NCI-H146 (cell line): ENCODE data around the gene MEP1B.
"Not testable (repeated sequence)": the region's sequence is repeated elsewhere in the genome, so short reads cannot be mapped to it uniquely, and the experiment has no call there.

Experiments
- DNase-seq: peaks from one replicate; lab custom pipeline; 2025; lab: John Stamatoyannopoulos, UW

The MEP1B gene

DNA sequence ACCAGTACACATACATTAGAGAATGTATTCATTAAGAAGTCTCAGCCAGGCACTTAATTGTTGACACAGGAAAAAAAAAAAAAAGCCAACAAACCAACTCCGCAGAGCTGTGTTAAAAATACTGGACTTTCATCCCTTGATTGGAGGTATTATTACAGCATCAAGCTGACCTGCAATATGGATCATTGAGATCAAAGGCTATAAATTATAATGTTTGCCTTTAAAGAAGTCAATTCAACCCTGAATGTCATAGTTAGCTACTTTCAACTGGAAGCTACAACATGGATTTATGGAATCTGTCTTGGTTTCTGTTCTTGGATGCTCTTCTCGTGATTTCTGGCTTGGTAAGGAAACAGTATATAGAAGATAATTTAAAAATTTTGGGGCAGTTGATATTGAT lies at the start of gene MEP1B:
MEP1B (plus strand) TSS at position 250 of the 400 bp plus-strand sequence; CDS start at position 282, 32 bp downstream.
- DNase-seq: no peak

DNA sequence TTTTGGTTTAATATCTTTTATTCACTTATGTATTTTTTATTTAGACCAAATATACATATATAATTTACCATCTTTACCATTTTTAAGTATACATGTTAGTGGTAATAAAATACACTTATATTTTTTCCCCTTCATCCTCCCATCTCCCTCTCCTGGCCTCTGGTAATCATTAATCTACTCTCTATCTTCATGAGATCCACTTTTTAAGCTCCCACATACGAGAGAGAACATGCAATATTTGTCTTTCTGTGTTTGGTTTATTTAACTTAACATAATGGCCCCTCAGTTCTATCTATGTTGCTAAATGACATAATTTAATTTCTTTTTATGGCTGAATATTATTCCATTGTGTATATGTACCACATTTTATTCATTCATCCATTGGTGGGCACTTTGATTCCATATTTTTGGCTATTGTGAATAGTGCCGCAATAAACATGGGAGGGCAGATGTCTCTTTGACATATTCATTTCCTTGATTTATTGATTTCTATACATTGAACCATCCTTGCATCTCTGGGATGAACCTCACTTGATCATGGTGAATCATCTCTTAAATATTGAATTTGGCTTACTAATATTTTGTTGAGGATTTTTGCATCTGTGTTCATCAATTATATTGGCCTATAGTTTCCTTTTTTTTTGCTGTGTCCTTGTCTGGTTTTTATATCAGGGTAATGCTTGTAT lies 41.5 kb upstream of the MEP1B start:
- DNase-seq: no peak

DNA sequence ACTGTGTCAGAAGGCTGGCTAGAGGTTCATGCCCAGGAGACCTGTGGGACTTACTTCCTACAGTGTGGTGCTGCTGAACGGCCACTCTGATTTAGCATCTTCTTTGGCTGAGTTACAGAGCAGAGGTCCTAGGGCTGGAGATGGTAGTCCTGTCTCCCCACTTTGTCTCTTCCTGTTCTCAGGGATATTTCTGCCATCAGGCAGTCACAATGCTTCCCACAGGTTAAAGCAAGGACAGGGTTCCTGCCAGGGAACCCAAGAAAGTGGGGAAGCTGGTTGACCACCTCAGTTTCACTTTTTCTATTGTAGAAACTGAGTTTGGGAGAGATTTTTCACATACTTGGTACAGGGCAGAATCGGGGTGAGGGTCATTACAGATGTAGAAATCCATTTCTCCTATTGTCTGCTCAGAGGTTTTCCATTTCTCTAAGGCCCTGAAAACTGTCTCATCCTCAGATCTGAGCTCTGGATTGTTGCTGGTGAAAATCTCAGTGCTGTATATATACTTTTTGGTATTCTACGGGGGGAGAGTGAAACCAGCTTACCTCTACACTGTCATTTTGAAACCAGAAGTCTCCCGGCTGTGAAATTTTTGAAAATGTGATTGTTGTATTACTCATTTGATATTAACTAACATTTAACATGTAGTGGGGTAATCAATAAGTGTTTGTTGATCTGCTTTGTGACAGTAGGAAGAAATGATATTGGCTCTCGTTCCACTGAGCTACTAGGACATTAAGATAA lies 37.0 kb upstream of the MEP1B start:
- no peak for DNase-seq

DNA sequence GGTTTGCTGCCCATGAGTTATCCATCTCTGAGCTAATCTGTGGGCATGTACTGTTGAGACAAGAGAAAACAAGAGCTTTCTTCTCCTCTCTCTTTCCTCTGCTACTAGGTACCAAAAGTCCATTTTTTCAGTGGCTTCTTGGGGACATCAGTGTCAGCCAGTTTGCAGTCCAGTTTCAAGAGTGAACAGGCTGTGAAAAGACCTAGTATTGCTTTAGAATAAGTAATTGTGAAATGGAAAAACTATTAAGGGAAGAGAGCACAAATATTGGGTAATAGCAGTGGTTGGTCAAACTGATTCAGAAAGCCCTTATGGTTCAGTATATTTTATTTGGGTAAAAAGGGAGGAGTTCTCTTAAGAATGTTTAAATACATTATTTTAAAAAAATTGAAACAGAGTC lies 33.0 kb upstream of the MEP1B start:
- no peak for DNase-seq

- DNase-seq: no peak
These were observed 32.3 kb upstream of the MEP1B start for GRCh38 chr18:32157580-32157979.

- peak; percentile 96 for DNase-seq
These were observed 31.7 kb upstream of the MEP1B start for GRCh38 chr18:32158108-32158624.

- DNase-seq: not testable (repeated sequence)
These were observed 31.2 kb upstream of the MEP1B start for GRCh38 chr18:32158631-32159030.

DNA sequence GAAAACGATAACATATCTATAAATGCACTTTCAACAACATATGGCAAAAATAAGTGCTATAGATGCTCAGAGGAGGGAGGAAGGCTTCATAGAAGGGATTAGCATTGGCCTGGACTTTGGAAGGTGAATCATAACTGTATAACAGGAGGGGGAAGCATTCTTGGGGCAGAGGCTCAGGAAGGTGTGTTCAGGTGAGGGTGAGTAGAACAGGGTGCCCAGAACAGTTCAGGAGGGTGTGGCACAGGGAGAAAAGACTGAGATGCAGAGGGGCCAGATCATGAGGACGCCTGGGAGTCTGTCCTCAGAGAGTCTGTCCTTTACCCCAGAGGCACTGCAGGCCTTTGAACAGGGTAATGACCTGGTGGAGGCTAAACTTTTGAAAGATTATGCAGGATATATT lies 29.3 kb upstream of the MEP1B start:
- DNase-seq: no peak

DNA sequence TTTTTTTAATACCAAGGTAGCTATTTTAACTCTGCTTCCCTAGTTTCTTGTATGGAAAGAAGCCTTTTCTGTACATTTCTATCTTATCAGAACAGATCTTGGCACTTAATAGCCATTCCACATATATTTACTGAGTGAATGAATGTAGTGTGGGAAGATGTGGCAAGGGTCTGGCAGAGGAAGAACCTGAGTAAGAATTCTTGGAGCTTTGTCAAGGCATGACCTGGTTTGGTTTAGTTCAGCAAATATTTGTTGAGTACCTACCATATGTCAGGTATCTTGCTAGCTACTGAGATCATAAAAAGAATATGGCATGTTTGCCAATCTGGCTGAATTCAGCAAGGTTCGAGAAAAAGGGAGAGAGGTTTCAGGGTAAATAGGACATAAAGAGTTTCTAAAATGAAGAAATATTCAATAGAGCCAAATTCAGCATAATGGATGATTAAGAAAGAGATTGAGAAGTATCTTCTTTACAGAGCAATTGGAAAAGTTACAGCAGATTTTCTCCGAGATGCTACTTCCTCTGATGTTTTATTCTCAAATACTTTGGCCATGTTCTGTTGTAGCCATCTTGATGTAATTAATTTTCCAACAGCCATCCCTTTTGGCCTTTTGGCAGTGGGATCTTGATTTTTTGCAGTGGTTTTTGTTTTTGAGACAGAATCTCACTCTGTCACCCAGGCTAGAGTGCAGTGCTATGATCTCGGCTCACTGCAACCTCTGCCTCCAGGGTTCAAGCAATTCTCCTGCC lies 21.7 kb upstream of the MEP1B start:
- no peak for DNase-seq

DNA sequence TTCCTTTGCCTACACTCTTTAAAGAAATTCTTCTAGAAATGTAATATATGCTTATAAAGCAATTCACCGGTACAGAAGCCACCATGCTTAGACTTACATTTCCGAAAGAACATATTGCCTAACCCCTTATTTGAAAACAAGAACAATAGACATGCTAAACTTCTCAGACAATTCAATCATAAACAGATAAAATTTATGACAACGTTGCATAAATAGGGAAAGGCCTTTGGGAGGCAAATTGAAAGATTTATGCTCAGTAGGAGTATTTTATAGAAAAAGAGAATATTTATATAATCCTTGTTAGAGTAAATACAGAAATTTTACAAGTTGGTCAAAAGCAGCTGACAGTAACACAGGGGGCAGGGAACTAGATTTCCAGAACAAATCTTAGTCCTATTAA lies 16.2 kb upstream of the MEP1B start:
- DNase-seq: no peak

GRCh38 chr18:32174719-32175118 lies 15.1 kb upstream of the MEP1B start:
- no peak for DNase-seq

DNA sequence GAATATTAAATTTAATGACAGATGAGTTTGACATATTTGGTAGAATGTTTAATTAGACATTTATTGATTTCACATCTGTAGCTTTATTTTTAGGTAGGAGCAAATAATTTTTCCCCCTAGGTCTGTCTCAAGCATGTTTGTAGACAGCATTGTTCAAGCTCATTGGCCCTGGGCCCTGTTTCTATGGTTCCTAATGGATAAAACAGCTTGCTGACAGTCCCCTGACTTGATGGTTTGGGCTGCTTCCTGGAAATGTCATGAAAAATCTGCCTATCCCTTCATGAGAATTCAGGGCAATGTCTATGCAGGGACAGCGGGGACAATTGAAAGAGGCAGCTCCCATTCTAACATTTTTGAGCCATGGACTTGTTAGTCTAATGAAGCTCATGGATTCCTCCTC lies 14.6 kb upstream of the MEP1B start:
- DNase-seq: no peak

DNA sequence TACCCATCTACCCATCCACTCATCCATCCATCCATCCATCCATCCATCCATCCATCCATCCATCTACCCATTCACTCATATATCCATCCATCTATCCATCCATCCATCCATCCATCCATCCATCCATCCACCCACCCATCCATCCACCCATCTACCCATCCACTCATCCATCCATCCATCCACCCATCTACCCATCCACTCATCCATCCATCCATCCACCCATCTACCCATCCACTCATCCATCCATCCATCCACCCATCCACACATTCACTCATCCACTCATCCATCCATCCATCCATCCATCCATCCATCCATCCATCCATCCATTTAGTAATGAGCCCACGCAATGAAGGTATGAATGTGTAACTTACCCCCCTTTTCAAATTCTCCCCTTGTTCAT lies 13.1 kb upstream of the MEP1B start:
- DNase-seq: not testable (repeated sequence)

GRCh38 chr18:32177530-32177929 lies 12.3 kb upstream of the MEP1B start:
- peak; percentile 84 for DNase-seq

DNA sequence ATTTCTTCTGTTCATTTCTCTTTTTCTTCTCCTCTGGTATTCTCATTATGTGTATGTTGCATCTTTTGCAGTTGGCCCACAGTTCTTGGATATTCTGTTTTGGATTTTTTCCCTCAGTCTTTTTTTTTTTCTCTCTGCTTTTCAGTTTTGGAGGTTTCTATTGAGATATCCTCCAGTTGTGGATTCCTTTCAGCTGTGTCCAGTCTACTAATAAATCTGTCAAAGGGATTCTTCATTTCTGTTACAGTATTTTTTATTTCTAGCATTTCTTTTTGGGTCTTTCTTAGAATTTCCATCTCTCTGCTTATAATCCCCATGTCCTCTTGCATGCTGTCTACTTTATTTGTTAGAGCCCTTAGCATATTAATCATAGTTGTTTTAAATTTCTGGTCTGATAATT lies 6.3 kb upstream of the MEP1B start:
- DNase-seq: no peak

- no peak for DNase-seq
These were observed 370 bp downstream of the MEP1B start for GRCh38 chr18:32190209-32190608.

DNA sequence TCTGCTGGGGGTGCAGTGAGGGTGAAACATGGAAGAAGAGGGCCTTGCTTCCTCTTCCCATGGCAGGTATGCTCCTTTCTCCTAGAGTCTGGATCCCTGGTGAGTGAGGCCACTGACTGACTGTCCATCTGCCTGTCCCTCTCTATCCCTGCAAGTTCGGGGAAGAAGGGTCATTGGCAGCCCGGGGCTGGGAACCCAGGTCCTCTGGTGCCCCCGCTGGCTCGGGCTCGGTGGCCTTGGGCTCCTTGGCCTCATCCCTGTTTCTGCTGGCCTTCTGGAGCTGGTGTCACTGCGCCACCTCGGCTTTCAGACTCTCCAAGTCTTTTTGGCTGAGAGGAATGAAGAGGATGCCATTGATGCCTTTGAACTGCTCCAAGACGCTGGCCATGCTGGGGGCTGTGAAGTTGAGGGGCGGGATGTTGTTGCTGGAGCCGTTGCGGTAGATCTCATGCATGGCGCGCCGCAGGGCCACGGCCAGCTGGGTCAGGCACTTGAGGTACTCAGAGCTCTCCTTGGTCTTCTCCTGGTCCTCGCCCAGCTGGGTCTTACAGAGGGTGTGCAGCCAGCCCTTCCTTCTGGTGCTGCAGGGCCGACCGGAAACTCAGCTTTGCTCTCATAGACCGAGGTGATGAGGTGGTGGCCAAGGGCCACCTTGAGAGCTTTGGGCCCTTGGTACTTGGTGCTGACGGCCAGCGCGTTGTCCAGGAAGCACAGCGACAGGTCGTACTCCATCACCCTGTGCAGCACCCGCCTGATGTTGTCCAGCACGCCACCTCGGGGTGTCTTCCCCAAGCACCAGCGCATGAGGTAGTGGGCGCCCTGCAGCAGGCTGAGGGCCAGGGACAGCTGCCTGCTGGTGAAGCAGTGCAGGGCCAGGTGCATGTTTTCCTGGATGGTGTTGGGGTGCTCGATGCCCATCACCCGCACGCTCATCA lies 6.3 kb downstream of the MEP1B start:
- no peak for DNase-seq

- DNase-seq: peak; percentile 63
These were observed 10.9 kb downstream of the MEP1B start for GRCh38 chr18:32200766-32201165.

DNA sequence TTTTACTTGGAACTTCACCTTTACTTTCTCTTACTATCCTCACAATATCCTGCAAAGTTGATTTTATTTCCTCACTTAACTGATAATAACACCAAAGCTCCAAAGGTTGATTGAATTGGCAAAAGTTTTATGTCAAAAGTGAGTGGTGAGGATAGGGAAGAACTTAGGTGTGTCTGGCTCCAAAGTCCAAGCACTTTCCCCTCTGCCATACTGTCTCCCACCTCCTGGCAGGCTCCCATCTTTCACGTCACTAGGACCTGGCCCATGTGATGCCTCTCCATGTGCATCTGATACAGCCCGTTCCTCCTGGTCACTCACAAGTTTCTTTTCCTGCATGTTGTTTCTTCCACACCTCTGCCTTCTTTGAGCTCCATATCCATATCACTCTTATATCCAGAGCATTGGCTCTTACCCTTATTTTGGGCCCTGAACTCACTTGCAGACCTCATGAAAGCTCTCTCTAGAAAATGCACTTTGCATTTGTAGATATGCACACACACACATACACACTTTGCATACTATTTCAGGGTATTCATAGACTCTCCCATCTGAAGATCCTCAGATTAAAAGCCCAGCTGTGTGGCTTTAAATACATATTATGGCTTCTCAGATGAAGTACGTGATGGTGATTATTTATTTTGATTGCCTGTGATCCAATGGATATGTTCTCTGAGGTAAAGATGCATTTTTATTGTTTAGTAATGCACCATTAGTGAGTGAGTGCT lies 12.3 kb downstream of the MEP1B start:
- DNase-seq: no peak

DNA sequence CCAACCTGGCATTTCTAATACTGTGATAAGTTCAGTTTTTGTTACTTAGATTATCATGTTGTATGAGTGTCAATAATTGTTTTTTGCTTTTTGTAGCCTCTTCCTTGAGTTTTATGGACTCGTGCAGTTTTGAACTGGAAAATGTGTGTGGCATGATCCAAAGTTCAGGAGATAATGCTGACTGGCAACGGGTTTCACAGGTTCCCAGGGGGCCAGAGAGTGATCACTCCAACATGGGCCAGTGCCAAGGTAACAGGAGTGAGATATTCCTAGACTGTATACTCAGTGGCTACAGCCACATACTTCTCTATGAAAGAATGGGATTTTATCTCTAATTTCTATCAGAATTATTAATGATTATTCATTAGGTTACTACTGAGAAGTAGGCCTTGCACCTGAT lies 18.2 kb downstream of the MEP1B start:
- DNase-seq: no peak

GRCh38 chr18:32208577-32208976 lies 18.7 kb downstream of the MEP1B start:
- no peak for DNase-seq
